Measurements from ENCODE around the gene PANK2.

DNA sequence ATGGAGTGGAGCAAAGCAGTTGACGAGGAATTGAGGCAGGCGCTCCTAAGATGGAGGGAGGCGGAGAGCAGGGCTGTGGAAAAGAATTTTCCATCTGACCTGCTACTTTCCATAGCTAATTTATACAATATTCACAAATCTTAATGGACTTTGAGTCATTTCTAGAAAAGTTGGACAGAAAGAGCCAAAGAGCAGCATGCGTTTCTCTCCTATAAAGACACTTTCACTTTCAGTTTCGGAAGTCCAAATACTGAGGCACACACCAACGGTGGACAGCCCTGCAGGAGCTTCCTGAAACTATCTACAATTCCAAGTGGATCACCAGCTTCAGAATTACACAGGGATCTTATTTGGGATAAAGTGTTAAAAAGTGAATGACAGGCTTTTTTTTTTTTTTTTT lies 43.5 kb downstream of the PANK2 start:
- TF ChIP-seq, protein P1, sequence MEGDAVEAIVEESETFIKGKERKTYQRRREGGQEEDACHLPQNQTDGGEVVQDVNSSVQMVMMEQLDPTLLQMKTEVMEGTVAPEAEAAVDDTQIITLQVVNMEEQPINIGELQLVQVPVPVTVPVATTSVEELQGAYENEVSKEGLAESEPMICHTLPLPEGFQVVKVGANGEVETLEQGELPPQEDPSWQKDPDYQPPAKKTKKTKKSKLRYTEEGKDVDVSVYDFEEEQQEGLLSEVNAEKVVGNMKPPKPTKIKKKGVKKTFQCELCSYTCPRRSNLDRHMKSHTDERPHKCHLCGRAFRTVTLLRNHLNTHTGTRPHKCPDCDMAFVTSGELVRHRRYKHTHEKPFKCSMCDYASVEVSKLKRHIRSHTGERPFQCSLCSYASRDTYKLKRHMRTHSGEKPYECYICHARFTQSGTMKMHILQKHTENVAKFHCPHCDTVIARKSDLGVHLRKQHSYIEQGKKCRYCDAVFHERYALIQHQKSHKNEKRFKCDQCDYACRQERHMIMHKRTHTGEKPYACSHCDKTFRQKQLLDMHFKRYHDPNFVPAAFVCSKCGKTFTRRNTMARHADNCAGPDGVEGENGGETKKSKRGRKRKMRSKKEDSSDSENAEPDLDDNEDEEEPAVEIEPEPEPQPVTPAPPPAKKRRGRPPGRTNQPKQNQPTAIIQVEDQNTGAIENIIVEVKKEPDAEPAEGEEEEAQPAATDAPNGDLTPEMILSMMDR (conservative IDR thresholded peaks at IDR 0.05 in 1 of 2, IDR thresholded peaks at IDR 0.05 in 1 of 2; ENCODE audit: low read depth in 1 of 2, low read length in 2 of 2) = no peak
- TF ChIP-seq EZH2 (IDR thresholded peaks at IDR 0.05; ENCODE audit: low read length, missing control alignments) = no peak
